ENCODE data around the gene GNB1L.
"Not testable (repeated sequence)": the region's sequence is repeated elsewhere in the genome, so short reads cannot be mapped to it uniquely, and the experiment has no call there.

GNB1L gene

GRCh38 chr22:19843107-19843856, 11.4 kb downstream of the GNB1L start:
- DNase-seq (ENCODE audit: low read depth) = no peak

- no peak for DNase-seq (ENCODE audit: low read depth)
Observed at GRCh38 chr22:19842393-19843106, 12.1 kb downstream of the GNB1L start.

- no peak for DNase-seq (ENCODE audit: low read depth)
Observed at GRCh38 chr22:19841641-19842392, 12.9 kb downstream of the GNB1L start.

GRCh38 chr22:19840955-19841640, 13.6 kb downstream of the GNB1L start:
- DNase-seq (ENCODE audit: low read depth) = no peak

GRCh38 chr22:19840059-19840458, 14.6 kb downstream of the GNB1L start:
- no peak for DNase-seq (ENCODE audit: low read depth)

- no peak for DNase-seq (ENCODE audit: low read depth)
Observed at GRCh38 chr22:19837915-19838314, 16.8 kb downstream of the GNB1L start.

GRCh38 chr22:19836512-19836911, 18.2 kb downstream of the GNB1L start:
- no peak for DNase-seq (ENCODE audit: low read depth)

- DNase-seq (ENCODE audit: low read depth) = no peak
Observed at GRCh38 chr22:19834599-19834998, 20.1 kb downstream of the GNB1L start.

GRCh38 chr22:19833327-19833726, 21.3 kb downstream of the GNB1L start:
- DNase-seq (ENCODE audit: low read depth) = not testable (repeated sequence)

- DNase-seq (ENCODE audit: low read depth) = no peak
Observed at GRCh38 chr22:19832476-19833108, 22.1 kb downstream of the GNB1L start.

GRCh38 chr22:19831979-19832378, 22.7 kb downstream of the GNB1L start:
- DNase-seq (ENCODE audit: low read depth) = not testable (repeated sequence)

- DNase-seq (ENCODE audit: low read depth) = no peak
Observed at GRCh38 chr22:19831016-19831415, 23.7 kb downstream of the GNB1L start.

- DNase-seq (ENCODE audit: low read depth) = no peak
Observed at GRCh38 chr22:19828035-19828401, 26.7 kb downstream of the GNB1L start.

GRCh38 chr22:19827341-19828034, 27.2 kb downstream of the GNB1L start:
- no peak for DNase-seq (ENCODE audit: low read depth)

- DNase-seq (ENCODE audit: low read depth) = no peak
Observed at GRCh38 chr22:19826619-19826950, 28.1 kb downstream of the GNB1L start.

- DNase-seq (ENCODE audit: low read depth) = no peak
Observed at GRCh38 chr22:19825904-19826618, 28.6 kb downstream of the GNB1L start.

- DNase-seq (ENCODE audit: low read depth) = no peak
Observed at GRCh38 chr22:19824926-19825339, 29.7 kb downstream of the GNB1L start.

- DNase-seq (ENCODE audit: low read depth) = no peak
Observed at GRCh38 chr22:19824212-19824925, 30.3 kb downstream of the GNB1L start.

- DNase-seq (ENCODE audit: low read depth) = no peak
Observed at GRCh38 chr22:19823902-19824211, 30.8 kb downstream of the GNB1L start.

Measured in stimulated activated CD8-positive, alpha-beta memory T cell treated with anti-CD3 and anti-CD28 coated beads, Interleukin-7, amount 100 ng/mL, for 24 hours (primary cell).